A172 (cell line): ENCODE measurements around the gene UNC45A. TPM values are rescaled to one million over a fixed set of nuclear protein-coding genes. Genes with fewer than 3 reads are reported as not detected.
"Not testable (repeated sequence)": the region's sequence is repeated elsewhere in the genome, so short reads cannot be mapped to it uniquely, and the experiment has no call there.

ENCODE experiments used
- DNase-seq: peaks from one replicate; pipeline ENCODE4 v3.0.0-alpha.2; 2015; ENCODE audit warnings: low spot score
- total RNA-seq: library from RNA; depleted of rRNA; stranded (reverse); fragments of >200 nt; shearing (Covaris generic); gene quantifications from 2 replicates; pipeline ENCODE4 v1.2.3, GENCODE V29; 2014

Gene UNC45A
- total RNA-seq, 1 experiment from 2014 or later: 64.7 TPM

DNA sequence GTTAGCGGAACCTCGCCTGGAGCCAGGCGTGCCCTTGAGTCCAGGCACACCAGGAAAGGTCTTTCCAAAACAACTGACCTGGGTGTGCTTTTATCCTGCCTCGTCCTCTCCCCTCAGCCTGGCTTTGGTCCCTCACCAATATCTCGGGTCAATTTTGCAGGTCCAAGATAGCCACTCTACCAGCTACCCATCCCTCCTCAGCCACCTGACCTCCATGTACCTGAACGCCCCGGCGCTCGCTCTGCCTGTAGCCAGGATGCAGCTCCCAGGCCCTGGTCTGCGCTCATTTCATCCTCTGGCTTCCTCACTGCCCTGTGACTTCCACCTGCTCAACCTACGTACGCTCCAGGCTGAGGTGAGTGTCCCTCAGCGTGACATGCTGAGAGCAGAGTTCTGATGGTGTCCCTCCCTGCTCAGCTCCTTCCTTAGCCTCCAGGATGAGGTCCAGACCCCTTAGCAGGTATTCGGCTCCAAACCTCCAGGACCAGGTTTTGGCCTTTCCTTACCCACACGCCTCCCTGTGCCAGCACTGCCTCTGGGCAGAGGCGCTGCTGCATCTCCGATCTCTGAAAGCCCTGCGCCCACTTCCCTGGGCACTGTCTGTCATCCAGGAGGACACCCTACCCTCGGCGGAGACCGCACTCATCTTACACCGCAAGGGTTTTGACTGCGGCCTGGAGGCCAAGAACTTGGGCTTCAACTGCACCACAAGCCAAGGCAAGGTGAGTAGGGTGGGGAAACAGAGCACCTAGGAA is 16.9 kb upstream of the UNC45A start:
- DNase-seq: no peak

DNA sequence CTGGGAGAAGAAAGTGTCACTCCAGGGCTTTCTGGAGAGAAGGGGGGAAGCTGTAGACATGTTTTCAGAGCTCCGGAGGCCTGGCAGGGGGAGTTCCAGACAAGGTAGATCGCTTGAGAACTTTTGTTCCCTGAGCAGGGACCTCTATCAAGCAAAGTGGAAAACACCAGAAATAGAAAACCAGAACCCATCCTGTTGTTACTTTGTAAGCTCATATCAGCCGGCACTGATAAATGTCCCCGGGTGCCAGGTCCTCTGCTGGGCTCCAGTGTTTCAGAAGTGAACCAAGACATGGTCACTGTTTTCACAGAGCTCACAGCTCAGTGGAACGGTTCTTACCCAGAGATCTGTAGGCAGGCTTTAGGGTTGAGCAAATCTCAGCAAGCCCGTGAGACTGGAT is 16.2 kb upstream of the UNC45A start:
- no peak for DNase-seq

DNA sequence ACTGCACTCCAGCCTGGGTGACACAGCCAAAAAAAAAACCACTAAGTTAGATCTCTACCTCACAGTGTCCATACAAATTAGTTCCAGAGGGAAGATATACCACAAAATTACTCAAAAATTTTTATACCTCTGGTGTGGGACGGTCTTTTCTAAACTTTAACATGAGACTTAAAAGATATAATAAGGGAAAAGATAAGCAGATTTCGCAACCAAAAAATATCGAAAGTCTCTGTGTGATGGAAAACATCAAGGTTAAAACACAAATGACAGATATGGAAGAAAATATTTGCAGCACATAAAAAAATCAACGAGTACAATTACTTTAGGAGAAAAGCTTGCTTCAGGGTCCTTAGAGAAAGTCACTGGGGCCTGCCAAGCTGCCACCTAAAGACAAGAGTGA is 13.2 kb upstream of the UNC45A start:
- no peak for DNase-seq

DNA sequence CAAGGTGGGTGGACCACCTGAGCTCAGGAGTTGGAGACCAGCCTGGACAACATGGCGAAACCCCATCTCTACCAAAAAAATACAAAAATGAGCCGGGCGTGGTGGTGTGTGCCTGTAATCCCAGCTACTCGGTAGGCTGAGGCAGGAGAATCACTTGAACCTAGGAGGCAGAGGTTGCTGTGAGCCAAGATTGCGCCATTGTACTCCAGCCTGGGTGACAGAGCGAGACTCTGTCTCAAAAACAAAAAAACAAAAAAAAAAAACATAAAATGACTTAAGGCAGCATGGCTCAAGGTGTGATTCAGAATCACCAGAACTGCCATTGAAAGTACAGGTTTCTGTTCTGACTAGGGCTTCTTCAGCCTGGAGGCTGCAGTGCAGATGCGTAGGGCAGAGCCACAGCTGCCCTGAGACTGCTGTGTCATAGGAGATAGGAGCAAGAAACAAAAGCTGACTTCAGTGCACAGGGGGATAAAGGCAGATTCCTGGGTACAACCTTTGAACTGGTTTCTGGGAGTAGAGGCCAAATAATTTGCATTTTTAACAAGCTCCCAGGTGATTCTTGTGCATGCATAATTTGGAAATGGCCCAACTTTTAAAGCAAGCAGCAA is 12.3 kb upstream of the UNC45A start:
- not testable (repeated sequence) for DNase-seq

DNA sequence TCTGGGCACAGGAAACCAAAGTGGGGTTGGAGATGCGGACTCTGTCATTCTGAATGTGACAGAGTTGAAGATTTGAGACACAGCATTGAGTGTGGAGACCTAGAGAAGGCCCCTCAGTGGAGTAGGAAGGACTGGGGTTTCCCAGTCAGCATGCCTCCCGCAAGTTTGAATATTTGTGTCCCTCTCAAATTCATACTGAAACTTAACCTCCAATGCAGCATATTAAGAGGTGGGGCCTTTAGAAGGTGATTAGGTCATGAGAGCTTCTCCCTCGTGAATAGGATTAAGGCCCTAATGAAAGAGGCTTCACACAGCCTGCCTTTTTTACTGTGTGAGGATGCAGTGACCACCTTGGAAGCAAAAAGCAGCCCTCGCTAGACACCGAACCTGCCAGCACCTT is 10.7 kb upstream of the UNC45A start:
- no peak for DNase-seq

DNA sequence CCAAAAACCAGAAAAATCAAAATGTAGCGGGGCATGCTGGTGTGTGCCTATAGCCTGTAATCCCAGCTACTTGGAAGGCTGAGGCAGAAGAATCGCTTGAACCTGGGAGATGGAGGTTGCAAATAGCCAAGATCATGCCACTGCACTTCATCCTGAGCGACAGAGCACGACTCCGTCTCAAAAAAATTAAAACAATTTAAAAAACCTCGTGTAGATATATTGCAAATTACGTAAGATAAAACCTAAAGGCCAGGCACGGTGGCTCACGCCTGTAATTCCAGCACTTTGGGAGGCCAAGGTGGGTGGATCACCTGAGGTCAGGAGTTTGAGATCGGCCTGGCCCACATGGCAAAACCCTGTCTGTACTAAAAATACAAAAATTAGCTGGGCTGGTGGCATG is 8.3 kb upstream of the UNC45A start:
- not testable (repeated sequence) for DNase-seq

DNA sequence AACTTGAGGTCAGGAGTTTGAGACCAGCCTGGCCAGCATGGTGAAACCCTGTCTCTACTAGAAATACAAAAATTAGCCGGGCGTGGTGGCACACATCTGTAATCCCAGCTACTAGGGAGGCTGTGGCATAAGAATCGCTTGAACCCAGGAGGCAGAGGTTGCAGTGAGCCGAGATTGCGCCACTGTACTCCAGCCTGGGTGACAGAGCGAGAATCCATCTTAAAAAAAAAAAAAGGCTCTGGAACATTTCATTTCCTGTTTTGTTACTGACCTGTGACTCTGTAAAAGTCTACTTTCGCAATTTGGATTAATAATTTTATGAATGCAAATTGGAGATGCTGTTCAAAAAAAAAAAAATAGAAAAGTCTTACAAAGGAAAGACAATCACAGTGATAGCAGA is 7.0 kb upstream of the UNC45A start:
- not testable (repeated sequence) for DNase-seq

DNA sequence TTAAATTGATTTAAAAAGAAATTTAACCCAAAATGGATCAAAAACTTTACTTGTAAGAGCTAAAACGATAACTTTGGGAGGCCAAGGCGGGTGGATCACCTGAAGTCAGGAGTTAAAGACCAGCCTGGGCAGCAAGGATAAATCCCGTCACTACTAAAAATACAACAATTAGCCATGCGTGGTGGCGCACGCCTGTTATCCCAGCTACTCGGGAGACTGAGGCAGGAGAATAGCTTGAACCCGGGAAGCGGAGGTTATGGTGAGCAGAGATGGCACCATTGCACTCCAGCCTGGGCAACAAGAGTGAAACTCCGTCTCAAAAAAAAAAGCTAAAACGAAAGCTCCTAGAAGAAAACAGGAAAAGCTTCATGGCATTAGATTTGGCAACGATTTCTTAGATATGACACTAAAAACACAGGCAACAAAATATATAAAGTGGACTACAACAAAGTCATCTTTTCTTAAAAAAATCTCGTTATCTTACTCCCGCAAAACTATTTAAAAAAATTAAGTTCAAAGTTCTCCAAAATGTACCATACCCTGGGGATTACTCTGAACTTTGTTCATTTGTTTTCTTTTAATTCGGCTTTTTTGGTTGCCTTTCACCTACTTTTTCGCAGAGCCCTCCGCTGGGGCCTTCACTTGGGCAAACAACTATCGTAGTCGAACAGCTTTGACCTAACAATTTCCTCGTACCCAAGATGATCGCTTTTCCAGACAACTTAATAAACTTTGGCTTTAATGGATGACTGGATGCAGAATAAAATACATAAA is 5.7 kb upstream of the UNC45A start:
- DNase-seq: no peak

DNA sequence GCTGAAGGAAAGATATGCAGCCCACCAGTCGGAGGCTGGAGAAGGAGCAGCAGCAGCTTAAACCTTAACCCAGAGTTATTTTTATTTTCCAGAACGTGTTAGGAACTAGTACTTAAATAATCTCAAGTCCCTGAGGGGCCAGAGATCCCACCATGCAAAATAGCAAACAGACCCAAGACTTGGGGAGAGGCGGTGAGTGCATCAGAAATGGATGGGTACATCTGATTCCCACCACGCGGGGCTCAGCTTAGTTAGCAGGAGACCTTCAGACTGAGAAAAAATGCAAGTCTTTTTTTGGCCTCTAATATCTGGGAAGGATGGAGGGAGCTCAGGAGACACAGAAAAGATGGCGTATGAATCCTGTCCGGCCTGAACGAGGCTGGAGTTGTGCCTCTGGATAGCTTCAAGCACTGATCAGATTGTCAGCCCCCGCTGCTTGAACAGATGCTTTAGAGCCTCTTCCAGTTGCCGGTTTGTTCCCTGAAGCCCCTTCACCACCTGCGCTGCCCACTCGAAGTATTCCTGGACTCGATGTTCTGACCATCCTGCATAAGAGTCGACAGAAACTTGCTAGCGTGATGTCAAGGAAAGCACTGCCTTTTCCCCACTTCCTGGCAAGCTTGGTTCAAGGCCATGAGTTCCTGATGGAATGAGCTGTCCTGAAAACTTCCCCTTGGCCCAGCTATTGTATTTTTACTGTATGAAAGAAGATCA is 4.1 kb upstream of the UNC45A start:
- no peak for DNase-seq

DNA sequence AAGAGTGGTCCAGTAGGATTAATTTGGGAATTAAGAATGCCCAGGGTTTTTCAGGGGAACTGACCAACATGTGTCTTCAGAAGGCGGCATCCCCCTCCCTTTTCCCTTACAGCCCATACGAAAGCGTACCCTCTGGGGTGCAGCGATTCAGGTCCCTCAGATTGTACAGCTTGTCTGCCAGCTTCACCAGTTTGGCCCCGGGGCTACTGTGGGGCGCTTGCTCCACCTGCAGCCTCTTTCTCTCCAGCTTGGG is 3.6 kb upstream of the UNC45A start:
- no peak for DNase-seq

DNA sequence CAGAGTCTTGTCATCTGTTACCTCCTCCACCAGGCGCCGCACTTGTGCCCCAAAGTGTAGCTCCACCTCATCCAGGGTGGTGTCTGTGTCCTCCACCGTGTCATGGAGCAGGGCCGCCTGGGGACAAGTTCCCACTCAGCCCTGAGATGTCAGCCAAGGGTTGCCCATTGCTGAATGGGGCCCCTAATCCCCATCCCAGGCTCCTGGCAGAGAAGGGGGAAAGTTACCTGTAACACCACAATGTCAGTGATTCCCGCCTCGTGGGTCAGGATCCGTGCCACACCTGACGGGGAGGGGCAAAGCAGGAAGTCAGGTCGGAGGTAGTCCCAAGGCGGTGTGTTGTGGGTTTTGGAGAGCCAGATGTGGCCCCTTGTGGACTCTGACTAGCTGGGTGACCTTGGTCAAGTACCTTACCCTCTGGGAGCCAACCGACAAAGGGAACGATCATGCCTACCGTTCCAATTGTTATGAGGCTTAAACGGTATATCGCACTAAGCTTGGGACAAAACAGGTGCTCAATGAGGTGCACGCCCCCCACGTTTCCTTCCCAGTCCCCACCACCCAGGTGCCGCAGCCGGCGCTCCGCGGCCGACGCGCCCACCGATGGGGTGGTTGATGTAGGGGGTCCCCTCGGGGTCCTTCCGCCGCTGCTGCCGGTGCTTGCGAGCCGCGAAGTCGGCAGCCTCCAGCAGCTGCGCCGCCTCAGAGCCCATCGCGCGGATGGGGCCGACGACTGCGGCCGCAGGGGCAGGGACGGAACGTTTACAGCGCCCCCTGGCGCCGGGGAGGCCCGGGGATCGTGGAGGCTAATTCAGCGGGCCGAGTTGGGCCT is 3.0 kb upstream of the UNC45A start, which contains the start of gene HDDC3:
Gene HDDC3 (minus strand): TSS at position 722 of the 832 bp plus-strand sequence. CDS start 9 bp downstream, at position 713.
- DNase-seq: peak; percentile 62

DNA sequence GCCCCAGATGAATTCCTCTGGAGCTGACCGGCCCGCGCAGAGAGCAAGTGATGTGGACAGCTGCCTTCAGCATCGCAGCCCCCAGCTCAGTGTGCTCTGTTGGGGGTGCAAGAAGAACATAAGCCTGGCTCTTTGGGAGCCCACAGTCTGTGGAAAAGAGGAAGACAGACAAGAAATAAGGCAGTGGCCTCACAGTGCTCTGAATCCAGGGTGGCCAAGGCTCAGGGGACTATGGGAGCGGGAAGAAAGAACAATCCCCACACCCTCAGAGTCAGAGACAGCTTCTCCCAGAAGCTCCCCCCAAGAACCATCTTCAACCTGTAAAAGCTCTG is 2.5 kb upstream of the UNC45A start:
- no peak for DNase-seq

DNA sequence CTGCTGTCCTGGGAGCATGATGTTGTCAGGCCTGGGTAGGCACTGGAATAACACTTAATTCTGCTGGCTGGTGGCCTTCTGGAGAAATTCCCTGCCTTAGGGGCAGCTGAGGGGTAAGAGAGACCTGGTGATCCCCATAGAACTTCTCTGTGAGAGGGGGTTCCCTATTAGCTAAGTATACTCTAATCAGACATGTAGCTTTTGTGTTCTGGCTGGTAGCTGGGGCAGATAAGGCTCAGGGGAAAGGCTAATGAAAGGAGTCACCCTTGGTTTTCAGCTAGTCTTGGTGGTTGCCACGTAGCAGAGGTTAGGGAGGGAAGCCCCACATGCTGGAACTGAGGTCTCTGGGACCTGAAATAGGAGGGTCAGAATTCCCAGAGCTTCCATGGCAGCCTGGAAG is 1.8 kb upstream of the UNC45A start:
- no peak for DNase-seq

DNA sequence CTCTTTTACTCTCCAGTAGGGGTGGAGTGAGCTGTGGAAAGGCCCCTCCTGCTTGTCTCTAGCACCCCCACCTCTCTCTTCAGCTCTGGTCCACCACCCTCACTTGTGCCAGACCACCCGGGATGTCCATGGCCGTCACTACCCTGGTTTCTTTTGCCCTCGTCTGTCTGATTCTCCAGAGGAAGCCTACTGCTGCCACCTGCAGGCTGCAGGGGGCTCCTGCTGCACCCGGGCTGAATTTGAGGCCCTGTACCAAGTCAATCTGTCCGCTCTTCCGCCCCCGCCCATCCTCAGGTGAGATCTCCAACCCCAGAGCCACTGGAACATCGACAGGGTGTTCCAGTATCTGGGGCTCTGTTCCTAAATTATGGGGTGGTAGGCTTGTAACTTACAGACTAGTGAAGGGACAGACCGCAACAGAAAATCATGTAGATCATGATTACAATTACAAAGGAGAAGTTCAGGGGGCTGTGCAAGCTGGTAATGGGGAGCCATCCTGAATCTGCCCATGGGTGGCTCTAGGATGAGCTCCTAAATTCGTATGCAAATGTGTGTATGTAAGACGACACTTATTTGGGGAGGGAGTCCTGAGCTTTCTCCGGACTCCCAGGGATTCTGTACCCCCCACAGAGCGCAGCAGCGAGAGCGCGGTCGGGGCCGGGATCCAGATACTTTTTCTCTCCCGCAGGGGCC is 683 bp upstream of the UNC45A start:
- DNase-seq: peak; percentile 72

DNA sequence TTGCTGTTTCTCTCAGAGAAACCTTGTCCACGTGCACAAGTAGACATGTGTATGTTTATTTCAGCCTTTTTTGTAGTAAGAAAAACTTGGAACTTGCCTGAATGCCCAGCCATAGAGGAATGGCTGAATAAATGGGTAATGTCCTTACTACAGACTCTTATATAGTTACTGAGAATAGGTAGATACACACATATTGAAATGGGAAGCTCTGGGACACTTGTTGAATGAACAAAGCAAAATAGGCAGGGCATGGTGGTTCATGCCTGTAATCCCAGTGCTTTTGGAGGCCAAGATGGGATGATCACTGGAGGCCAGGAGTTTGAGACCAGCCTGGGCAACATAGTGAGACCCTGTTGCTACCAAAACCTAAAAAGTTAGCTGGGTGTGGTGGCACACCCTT is 1.7 kb downstream of the UNC45A start:
- no peak for DNase-seq

DNA sequence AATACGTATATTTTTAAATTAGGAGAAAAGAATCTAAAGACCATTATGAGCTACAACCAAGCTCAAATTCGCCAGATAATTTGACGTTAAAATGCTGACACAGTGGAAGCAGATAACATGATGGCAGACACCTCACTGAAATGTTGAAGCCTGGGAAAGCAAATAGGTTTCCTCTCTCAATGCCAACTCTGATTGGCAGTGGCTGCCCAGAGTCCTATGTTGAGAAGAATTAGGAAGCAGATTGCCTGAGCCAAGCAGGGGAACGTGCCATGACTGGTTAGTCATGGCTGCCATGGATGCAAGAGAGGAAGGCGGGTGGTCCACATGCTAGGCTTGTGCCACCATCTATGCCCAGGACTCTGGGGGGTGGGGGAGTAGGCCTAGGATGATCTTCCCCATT is 3.2 kb downstream of the UNC45A start:
- no peak for DNase-seq

DNA sequence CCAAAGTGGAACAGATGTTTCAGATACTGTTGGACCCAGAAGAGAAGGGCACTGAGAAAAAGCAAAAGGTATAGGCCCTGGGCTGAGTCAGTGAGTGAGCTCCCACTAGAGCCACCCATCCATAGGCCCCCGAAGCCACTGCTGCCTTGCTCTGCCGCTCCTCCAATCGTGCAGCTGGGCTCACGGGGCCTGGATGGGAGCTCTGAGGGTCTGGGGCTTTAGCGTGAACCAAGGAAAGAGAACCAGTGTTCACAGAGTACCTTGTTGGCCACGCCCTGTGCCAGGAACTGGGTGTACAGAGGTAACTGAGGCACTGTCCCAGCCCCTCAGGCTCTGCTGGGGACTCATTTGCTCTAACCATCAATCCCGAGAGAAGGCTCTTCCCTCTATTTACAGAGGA is 4.7 kb downstream of the UNC45A start:
- DNase-seq: no peak

DNA sequence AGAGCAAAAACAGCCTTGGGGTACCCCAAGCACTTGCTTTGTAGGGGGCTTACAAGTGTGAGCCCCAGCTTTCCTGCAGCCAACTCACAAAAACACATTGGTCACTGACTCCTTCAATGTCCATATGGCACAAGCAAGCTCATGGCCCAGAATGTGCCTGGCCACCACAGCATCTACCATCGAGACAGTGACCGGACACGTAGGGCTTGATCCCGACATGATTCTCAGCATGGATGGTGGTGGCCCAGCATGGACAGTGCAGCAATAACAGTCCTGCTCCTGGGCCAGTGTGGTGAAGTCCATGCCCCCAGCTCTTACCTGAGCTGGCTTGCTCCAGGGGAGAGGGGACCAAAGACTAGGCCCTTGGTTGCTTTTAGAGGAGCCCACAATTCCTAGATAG is 6.0 kb downstream of the UNC45A start:
- no peak for DNase-seq

DNA sequence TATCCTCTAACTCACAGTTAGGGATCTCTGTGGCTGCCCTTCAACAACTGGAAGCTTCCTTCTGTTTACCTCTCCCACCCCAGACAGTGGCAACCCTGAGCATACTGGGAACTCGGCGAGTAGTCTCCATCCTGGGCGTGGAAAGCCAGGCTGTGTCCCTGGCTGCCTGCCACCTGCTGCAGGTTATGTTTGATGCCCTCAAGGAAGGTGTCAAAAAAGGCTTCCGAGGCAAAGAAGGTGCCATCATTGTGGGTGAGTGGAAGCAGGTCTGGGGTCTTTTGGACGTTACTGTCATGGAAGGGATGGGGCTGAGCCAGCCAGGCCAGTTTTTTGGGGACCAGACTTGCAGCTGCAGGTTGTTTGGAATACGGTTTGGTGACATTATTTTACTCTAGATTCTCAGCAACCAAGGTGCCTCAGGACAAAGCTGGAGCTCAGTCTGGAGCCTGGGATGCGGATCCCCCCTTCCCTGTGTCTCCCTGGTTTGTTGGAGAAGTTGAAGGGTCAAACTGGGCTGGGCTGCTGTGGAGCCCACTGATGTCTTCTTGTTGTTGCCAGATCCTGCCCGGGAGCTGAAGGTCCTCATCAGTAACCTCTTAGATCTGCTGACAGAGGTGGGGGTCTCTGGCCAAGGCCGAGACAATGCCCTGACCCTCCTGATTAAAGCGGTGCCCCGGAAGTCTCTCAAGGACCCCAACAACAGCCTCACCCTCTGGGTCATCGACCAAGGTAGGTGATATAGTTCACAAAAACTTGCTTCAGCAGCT is 7.5 kb downstream of the UNC45A start:
- no peak for DNase-seq

DNA sequence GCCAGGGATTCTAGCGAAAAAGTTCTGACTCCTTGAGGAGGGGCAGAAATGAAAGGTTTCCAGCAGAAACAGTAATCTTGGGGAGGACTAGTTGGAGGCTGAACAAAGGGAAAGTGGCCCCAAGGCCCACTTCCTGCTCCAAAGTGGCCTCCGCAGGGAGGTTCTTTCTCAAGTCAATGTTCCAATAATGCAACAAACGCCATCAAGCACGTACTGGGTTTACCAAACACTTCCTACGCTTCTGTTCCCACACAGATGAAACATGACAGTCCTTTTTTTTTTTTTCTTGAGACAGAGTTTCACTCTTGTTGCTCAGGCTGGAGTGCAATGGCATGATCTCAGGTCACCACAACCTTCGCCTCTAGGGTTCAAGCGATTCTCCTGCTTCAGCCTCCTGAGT is 10.0 kb downstream of the UNC45A start:
- DNase-seq: no peak
